H9 (cell line): ENCODE results near the gene ELOVL2. TPM values are rescaled to one million over a fixed set of nuclear protein-coding genes. Genes with fewer than 3 reads are reported as not detected.

Experiments used
- DNase-seq: peaks from one replicate; pipeline ENCODE4 v3.0.0-alpha.2; 2017
- H2AFZ ChIP-seq: one replicate; pipeline ENCODE4 v1.6.1; 2013; ENCODE audit warnings: mild to moderate bottlenecking, low read length, control low read depth, moderate library complexity
- H2AK5ac ChIP-seq: 2 replicates; pipeline ENCODE4 v1.6.1; 2013; ENCODE audit warnings: low read length, control low read depth, mixed read lengths; ENCODE audit not compliant: insufficient read length
- H2BK120ac ChIP-seq: one replicate; pipeline ENCODE4 v1.6.1; 2013; ENCODE audit warnings: low read depth, mild to moderate bottlenecking, low read length, control low read depth, inconsistent platforms; ENCODE audit not compliant: poor library complexity, severe bottlenecking
- H2BK12ac ChIP-seq: 2 replicates; pipeline ENCODE4 v1.6.1; 2013; ENCODE audit warnings: low read length, control low read depth, mixed read lengths, low read depth; ENCODE audit not compliant: insufficient read length
- H2BK15ac ChIP-seq: 2 replicates; pipeline ENCODE4 v1.6.1; 2013; ENCODE audit warnings: low read depth, low read length, control low read depth
- H2BK20ac ChIP-seq: one replicate; pipeline ENCODE4 v1.6.1; 2013; ENCODE audit warnings: low read depth, mild to moderate bottlenecking, low read length, control low read depth, inconsistent platforms; ENCODE audit not compliant: poor library complexity, severe bottlenecking
- H2BK5ac ChIP-seq: 2 replicates; pipeline ENCODE4 v1.6.1; 2013; ENCODE audit warnings: low read length, control low read depth, mixed read lengths; ENCODE audit not compliant: insufficient read length
- H3K14ac ChIP-seq: 2 replicates; pipeline ENCODE4 v1.6.1; 2013; ENCODE audit warnings: low read length, control low read depth; ENCODE audit not compliant: insufficient read depth
- H3K18ac ChIP-seq: 2 replicates; pipeline ENCODE4 v1.6.1; 2013; ENCODE audit warnings: low read depth, mild to moderate bottlenecking, mixed read lengths, low read length, control low read depth; ENCODE audit not compliant: insufficient read length
- H3K23ac ChIP-seq: 2 replicates; pipeline ENCODE4 v1.6.1; 2013; ENCODE audit warnings: low read length, control low read depth, mixed read lengths, low read depth; ENCODE audit not compliant: insufficient read length
- H3K23me2 ChIP-seq: 2 replicates; pipeline ENCODE4 v1.6.1; 2013; ENCODE audit warnings: low read depth, mild to moderate bottlenecking, mixed read lengths, low read length, control low read depth; ENCODE audit not compliant: insufficient read length, poor library complexity, severe bottlenecking
- H3K27ac ChIP-seq: 2 replicates; pipeline ENCODE4 v1.5.1; 2013; ENCODE audit warnings: low read length, control low read depth, mixed read lengths, low read depth; ENCODE audit not compliant: insufficient read length
- H3K27me3 ChIP-seq: 2 replicates; pipeline ENCODE4 v1.6.1; 2013; ENCODE audit warnings: low read length, control low read depth, inconsistent platforms; ENCODE audit not compliant: insufficient read depth
- H3K4ac ChIP-seq: 2 replicates; pipeline ENCODE4 v1.6.1; 2013; ENCODE audit warnings: low read depth, mild to moderate bottlenecking, control low read depth, inconsistent platforms, low read length, moderate library complexity
- H3K4me1 ChIP-seq: 2 replicates; pipeline ENCODE4 v1.6.1; 2013; ENCODE audit warnings: low read length, control low read depth, inconsistent platforms; ENCODE audit not compliant: insufficient read depth
- H3K4me2 ChIP-seq: 2 replicates; pipeline ENCODE4 v1.6.1; 2013; ENCODE audit warnings: low read length, control low read depth, mixed read lengths; ENCODE audit not compliant: insufficient read length, insufficient read depth
- H3K56ac ChIP-seq: 2 replicates; pipeline ENCODE4 v1.6.1; 2013; ENCODE audit warnings: low read depth, mild to moderate bottlenecking, mixed read lengths, low read length, control low read depth; ENCODE audit not compliant: insufficient read length
- H3K79me1 ChIP-seq: 2 replicates; pipeline ENCODE4 v1.6.1; 2013; ENCODE audit warnings: low read depth, mild to moderate bottlenecking, moderate library complexity, low read length, control low read depth, inconsistent platforms; ENCODE audit not compliant: insufficient read depth, poor library complexity, severe bottlenecking
- H3K79me2 ChIP-seq: 2 replicates; pipeline ENCODE4 v1.6.1; 2013; ENCODE audit warnings: low read length, control low read depth, inconsistent platforms; ENCODE audit not compliant: insufficient read depth
- H3K9ac ChIP-seq: 2 replicates; pipeline ENCODE4 v1.6.1; 2013; ENCODE audit warnings: low read length, control low read depth, mixed read lengths; ENCODE audit not compliant: insufficient read length; ENCODE audit errors: extremely low read depth
- H3K9me3 ChIP-seq: one replicate; pipeline ENCODE4 v1.6.1; 2013; ENCODE audit warnings: low read depth, low read length, inconsistent platforms; ENCODE audit not compliant: control insufficient read depth
- H3T11ph ChIP-seq: one replicate; pipeline ENCODE4 v1.6.1; 2013; ENCODE audit warnings: mild to moderate bottlenecking, low read length, control low read depth, inconsistent platforms
- H4K20me1 ChIP-seq: one replicate; pipeline ENCODE4 v1.6.1; 2013; ENCODE audit not compliant: control insufficient read depth, insufficient read length, insufficient read depth
- H4K5ac ChIP-seq: 2 replicates; pipeline ENCODE4 v1.6.1; 2013; ENCODE audit warnings: low read depth, mild to moderate bottlenecking, mixed read lengths, low read length, control low read depth; ENCODE audit not compliant: insufficient read length
- H4K8ac ChIP-seq: replicated peaks from 2 replicates; pipeline ENCODE4 v1.6.1; 2013; ENCODE audit warnings: low read length, control low read depth, mixed read lengths, low read depth; ENCODE audit not compliant: insufficient read length
- H4K91ac ChIP-seq: 2 replicates; pipeline ENCODE4 v1.6.1; 2013; ENCODE audit warnings: low read depth, mild to moderate bottlenecking, moderate library complexity, mixed read lengths, low read length, control low read depth; ENCODE audit not compliant: insufficient read length
- H3K27ac Mint-ChIP-seq, 3 experiments: 2 replicates in 2 of 3; 3 replicates in 1 of 3; pipeline ENCODE4 v1.8.0; 2020 to 2021; ENCODE audit warnings: mixed read lengths in 3 of 3, mild to moderate bottlenecking in 1 of 3, moderate library complexity in 1 of 3
- H3K27me3 Mint-ChIP-seq: 2 replicates; pipeline ENCODE4 v1.8.0; 2021; ENCODE audit warnings: low read depth, mild to moderate bottlenecking, moderate library complexity, mixed read lengths
- H3K36me3 Mint-ChIP-seq, 3 experiments: 2 replicates in 2 of 3; 3 replicates in 1 of 3; pipeline ENCODE4 v1.8.0; 2020 to 2021; ENCODE audit warnings: low read depth in 3 of 3, mixed read lengths in 3 of 3; ENCODE audit not compliant: insufficient read depth in 1 of 3
- H3K4me1 Mint-ChIP-seq, 2 experiments: 2 replicates each; pipeline ENCODE4 v1.8.0; 2020; ENCODE audit warnings: mixed read lengths in 2 of 2
- H3K4me3 Mint-ChIP-seq, 2 experiments: 2 replicates in 1 of 2; 3 replicates in 1 of 2; pipeline ENCODE4 v1.8.0; 2020 to 2021; ENCODE audit warnings: mild to moderate bottlenecking in 2 of 2, mixed read lengths in 2 of 2, moderate library complexity in 1 of 2
- H3K9me3 Mint-ChIP-seq, 2 experiments: 2 replicates in 1 of 2; 3 replicates in 1 of 2; pipeline ENCODE4 v1.8.0; 2020; ENCODE audit warnings: mild to moderate bottlenecking in 2 of 2, mixed read lengths in 2 of 2, moderate library complexity in 1 of 2
- CTCF ChIP-seq: fragments of 200-600 bp; sonication (generic); conservative IDR thresholded peaks from 3 replicates; pipeline ENCODE4 v1.8.0; 2021; ENCODE audit warnings: antibody characterized with exemption, mild to moderate bottlenecking
- WGBS: extraction: QIAGEN DNeasy Blood & Tissue Kit; methylation state at CpG from one replicate; pipeline ENCODE4 v1.1.7; 2013; ENCODE audit warnings: missing lambda C conversion rate, low lambda C conversion rate, mixed read lengths; ENCODE audit not compliant: insufficient read length; ENCODE audit errors: extremely low coverage; 5-methylcytosine and 5-hydroxymethylcytosine counted together
- total RNA-seq: library from RNA; stranded (reverse); gene quantifications from 2 replicates; pipeline ENCODE4 v1.2.1, GENCODE V29; 2021

ELOVL2 gene
- total RNA-seq, 1 experiment from 2014 or later: 0.57 TPM

GRCh38 chr6:10947966-10948365 is 96.1 kb downstream of the ELOVL2 start:
- no peaks in the 10 kb centered on the region for H3K79me2 ChIP-seq
- H3K79me1 ChIP-seq: no peaks in the 10 kb centered on the region
- no peak overlapping the region for H3K27ac Mint-ChIP-seq
- H3K18ac ChIP-seq: no peak overlapping the region
- no peaks in the 10 kb centered on the region for H3K27me3 ChIP-seq
- H2BK15ac ChIP-seq: no peak overlapping the region
- no peak overlapping the region for H2BK5ac ChIP-seq
- no peak overlapping the region for H3K56ac ChIP-seq
- no peak overlapping the region for H4K8ac ChIP-seq
- no peak overlapping the region for H2BK20ac ChIP-seq
- TF ChIP-seq CTCF: no peak
- no peak overlapping the region for H3K4me2 ChIP-seq
- H3K4ac ChIP-seq: no peak overlapping the region
- no peak overlapping the region for H3K4me3 Mint-ChIP-seq
- H3K9me3 Mint-ChIP-seq: no peaks in the 10 kb centered on the region
- DNase-seq: no peak
- no peaks in the 10 kb centered on the region for H3K9me3 ChIP-seq
- H3T11ph ChIP-seq: no peak overlapping the region
- no peak overlapping the region for H3K14ac ChIP-seq
- WGBS: no CpG with 5 or more reads among the region's 5 CpGs
- no peak overlapping the region for H2AFZ ChIP-seq
- H3K27me3 Mint-ChIP-seq: peaks cover 2% of the 10 kb centered on the region; the same call in 1 of the 2 replicates
- no peak overlapping the region for H2AK5ac ChIP-seq
- H2BK120ac ChIP-seq: no peak overlapping the region
- H3K23ac ChIP-seq: no peak overlapping the region
- H2BK12ac ChIP-seq: no peak overlapping the region
- H3K27ac ChIP-seq: no peak overlapping the region
- H3K23me2 ChIP-seq: no peaks in the 10 kb centered on the region
- no peak overlapping the region for H3K9ac ChIP-seq
- no peaks in the 10 kb centered on the region; a peak in 1 of 7 replicates for H3K36me3 Mint-ChIP-seq
- no peak overlapping the region for H4K91ac ChIP-seq
- H3K4me1 Mint-ChIP-seq: no peaks in the 10 kb centered on the region
- no peaks in the 10 kb centered on the region for H4K20me1 ChIP-seq
- H4K5ac ChIP-seq: no peak overlapping the region
- H3K4me1 ChIP-seq: no peaks in the 10 kb centered on the region
